PC-3 (cell line): ENCODE data around the gene TMEM79.

Experiments used
- EZH2 ChIP-seq: fragments of 300-600 bp; sonication (generic); IDR thresholded peaks from one replicate; pipeline ENCODE4 v1.6.1; 2017; ENCODE audit warnings: antibody characterized with exemption, mild to moderate bottlenecking, low read length; ENCODE audit not compliant: unreplicated experiment
- EZH2phosphoT487 ChIP-seq: fragments of 300-600 bp; sonication (generic); IDR thresholded peaks from 2 replicates; pipeline ENCODE4 v1.6.1; 2018; ENCODE audit warnings: mild to moderate bottlenecking, antibody characterized with exemption, low read length, borderline replicate concordance
- TF ChIP-seq, protein P1 (sequence below): fragments of 300-600 bp; sonication (generic); conservative IDR thresholded peaks from 2 replicates; pipeline ENCODE4 v1.5.1; 2017; ENCODE audit warnings: antibody characterized with exemption, low read depth, mild to moderate bottlenecking, low read length

GRCh38 chr1:156270314-156270713 is 13.8 kb upstream of the TMEM79 start:
- TF ChIP-seq EZH2phosphoT487 = no peak
- TF ChIP-seq EZH2 = no peak
- TF ChIP-seq, protein P1, sequence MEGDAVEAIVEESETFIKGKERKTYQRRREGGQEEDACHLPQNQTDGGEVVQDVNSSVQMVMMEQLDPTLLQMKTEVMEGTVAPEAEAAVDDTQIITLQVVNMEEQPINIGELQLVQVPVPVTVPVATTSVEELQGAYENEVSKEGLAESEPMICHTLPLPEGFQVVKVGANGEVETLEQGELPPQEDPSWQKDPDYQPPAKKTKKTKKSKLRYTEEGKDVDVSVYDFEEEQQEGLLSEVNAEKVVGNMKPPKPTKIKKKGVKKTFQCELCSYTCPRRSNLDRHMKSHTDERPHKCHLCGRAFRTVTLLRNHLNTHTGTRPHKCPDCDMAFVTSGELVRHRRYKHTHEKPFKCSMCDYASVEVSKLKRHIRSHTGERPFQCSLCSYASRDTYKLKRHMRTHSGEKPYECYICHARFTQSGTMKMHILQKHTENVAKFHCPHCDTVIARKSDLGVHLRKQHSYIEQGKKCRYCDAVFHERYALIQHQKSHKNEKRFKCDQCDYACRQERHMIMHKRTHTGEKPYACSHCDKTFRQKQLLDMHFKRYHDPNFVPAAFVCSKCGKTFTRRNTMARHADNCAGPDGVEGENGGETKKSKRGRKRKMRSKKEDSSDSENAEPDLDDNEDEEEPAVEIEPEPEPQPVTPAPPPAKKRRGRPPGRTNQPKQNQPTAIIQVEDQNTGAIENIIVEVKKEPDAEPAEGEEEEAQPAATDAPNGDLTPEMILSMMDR = no peak
